LNCAP (cell line): ENCODE measurements around the gene ACTR3C.

Source experiments
- TF ChIP-seq, protein P1 (sequence below): fragments of 450-650 bp; IDR thresholded peaks from 2 replicates; pipeline ENCODE4 v1.5.1; 2017; ENCODE audit warnings: mild to moderate bottlenecking

Gene ACTR3C

DNA sequence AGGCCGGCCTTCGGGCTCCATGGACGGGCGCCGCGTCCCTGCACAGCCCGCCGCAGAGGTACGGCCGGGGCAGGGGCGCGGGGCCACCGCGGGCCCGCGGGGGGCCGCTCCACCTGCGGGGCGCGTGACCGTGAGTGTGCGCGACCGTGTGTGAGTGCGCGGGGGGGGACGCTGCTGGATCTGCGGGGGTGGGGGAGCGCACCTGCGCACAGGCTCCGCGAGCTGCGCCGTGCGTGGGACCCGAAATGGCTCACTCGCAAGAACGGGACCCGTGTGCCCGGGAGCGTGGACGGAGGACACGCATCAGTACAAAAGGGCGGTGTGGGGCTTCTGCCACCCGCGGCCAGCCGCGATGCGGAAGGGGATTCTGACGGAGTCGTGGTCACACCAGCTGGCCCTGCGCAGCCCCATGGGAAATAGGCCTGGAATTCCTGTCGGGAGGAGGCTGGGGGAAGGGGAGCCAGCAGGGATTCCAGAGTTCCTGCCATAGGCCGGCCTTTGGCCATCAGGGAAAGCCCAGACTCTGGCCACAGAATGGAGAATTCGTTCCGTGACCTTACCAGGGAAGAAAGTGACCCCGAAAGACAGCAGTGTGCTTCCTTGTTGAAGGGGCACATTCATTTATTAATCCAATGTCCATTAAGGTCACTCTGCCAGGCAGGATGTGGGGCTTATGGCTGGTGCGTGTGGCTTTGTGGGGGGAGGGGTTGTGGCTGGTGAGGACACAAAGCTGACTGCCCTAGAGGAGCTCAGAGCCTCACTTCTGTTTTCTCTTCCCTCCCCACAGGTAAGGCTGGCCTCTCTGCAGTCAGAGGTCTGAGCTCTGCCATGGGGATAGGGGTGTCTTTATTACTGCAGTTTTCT is 45.8 kb upstream of the ACTR3C start:
- TF ChIP-seq, protein P1, sequence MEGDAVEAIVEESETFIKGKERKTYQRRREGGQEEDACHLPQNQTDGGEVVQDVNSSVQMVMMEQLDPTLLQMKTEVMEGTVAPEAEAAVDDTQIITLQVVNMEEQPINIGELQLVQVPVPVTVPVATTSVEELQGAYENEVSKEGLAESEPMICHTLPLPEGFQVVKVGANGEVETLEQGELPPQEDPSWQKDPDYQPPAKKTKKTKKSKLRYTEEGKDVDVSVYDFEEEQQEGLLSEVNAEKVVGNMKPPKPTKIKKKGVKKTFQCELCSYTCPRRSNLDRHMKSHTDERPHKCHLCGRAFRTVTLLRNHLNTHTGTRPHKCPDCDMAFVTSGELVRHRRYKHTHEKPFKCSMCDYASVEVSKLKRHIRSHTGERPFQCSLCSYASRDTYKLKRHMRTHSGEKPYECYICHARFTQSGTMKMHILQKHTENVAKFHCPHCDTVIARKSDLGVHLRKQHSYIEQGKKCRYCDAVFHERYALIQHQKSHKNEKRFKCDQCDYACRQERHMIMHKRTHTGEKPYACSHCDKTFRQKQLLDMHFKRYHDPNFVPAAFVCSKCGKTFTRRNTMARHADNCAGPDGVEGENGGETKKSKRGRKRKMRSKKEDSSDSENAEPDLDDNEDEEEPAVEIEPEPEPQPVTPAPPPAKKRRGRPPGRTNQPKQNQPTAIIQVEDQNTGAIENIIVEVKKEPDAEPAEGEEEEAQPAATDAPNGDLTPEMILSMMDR = no peak

DNA sequence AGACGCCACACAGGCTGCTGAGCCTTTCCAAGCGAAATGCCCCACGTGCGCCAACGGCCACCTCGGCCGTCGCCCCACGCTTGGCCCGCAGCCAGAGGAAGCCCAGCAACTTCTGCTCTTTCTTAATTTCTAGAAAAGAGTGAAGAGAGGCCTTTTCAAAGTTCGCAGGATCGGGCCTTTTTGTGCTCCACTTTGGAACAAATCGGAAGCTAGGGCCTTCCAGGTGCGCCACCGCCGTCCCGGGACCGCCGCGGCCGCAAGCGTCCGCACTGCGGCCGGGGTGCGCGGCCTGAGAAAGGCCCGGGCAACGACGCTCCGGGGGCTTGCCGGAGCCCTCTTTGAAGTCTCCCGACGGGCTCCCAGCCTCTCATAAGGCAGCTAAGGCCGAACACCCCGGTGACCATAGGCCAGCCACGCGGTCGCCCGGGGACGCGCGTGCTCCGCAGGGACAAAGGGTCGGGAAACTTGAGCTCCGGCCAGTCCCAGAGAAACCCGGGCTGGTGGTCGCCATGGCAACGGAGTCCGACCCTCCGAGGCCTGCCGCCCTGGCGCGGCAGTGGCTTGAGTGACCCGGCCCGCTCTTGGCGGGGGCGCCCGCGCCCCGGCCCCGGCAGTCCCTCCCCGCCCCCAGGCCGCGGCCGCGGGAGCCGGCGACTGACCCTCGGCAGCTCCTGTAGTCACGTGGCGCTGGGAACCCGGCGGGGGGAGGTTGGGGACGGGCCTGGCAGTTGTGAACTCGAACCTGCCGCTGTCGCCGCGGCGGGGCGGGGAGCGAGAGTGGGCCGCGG is 44.9 kb upstream of the ACTR3C start, which contains the start of gene REPIN1:
TSS of gene REPIN1 (plus strand) at position 727 of the 788 bp plus-strand sequence. CDS start 890 bp downstream, outside the sequence.
- TF ChIP-seq, protein P1 = no peak

DNA sequence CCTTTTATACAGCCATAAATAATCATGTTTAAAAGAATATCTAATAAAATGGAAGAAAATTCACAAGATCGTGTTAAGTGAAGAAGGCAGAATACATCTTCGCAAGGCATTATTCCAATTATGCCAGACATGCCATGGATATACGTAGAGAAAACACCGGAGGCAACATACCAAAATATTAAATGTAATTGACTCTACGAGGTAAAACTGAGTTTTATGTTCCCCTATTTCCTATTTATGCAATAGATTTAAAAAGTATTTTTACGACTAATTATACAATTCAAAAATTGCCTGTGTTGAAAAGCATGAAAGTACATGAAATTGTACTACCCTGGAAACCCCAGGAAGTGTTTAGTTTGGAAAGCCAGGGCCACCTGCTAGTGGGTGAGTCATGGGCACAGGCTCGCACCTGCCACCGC is 44.3 kb upstream of the ACTR3C start:
- TF ChIP-seq, protein P1 = no peak

DNA sequence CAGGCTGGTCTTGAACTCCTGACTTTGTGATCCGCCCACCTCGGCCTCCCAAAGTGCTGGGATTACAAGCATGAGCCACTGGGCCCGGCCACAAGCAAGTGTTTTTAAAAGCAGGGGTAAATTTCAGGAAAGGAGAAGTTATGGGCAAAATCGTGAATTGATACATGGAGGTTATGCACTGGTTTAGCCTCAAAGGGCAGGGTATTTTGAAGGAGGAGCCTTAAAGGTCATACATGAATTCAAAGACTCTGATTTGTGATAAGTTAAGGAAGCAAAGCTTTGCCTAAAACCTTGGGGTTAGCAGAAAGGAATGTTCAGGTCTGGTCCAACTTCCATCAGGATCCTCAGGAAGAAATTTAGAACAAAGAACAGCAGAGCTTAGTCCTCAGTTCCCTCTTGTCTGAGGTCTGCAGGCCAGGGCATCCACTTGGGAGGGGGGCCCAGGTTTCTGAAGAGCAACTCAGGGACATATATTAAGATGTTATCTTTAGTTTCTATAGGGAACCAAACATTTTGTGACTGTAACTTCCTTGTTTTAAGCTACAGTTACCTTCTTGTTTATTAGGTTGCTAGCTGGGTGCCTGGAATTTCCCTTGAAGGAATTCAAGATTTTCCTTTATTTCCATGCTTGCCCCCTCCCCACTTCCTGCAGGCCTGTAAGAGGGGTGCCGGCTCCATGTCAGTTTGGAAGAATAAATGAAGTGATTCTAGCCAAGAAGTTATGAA is 42.5 kb upstream of the ACTR3C start:
- TF ChIP-seq, protein P1 = no peak

DNA sequence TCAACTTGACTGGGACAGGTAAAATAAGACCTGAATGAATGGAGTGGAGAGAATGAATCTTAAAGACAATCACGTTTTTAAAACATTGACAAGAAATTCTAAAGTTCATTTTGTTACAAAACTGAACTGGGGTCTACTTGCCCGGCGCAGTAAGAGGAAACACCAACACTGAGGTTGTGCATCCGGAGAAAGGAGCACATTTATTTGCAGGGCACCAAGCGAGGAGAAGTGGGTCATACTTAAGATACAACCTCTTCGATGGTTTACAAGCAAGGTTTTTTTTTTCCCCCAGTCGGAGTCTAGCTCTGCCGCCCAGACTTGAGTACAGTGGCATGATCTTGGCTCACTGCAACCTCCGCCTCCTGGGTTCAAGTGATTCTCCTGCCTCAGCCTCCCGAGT is 41.8 kb upstream of the ACTR3C start:
- TF ChIP-seq, protein P1 = no peak

DNA sequence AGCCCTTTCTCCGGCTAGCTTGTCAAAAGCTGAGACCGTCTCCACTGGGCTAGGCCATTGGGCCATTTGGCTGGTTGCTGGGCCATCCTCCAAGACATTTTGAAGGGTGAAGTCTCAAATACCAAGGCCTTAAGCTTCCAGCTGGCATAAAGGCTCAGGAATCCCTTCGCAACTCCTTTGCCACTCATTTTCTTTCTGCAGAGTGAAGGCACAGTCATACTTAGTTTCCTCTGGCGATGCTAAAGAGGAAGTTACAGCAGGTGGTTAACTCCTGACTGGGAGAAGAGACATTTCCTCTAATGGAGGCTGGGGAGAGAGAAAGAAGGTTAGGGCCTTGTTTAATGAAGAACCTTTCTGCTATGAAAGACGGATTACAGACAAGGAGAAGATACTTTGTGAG is 40.5 kb upstream of the ACTR3C start:
- TF ChIP-seq, protein P1 = no peak

DNA sequence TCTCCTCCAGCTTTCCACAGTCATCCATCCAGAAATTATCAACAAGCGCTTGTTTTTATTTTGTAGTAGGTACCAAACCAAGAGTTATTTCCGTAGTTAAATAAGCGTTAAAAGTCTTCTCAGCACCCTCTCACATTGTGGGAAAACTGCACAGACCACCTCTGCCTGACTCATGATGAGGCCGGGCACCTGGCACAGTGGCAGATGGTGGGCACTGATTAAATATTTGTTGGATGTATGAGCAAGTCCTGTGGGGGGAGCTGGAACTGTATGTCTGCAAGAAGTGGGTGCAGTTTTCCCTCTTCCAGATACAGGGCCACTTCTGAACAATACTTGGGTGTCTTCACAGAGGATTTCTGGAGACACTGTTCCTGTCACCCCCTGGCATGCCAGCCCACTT is 40.0 kb upstream of the ACTR3C start:
- TF ChIP-seq, protein P1 = no peak
